GM12864 (cell line): Measurements from ENCODE around the gene ARFGAP3.

Experiments
- DNase-seq: peaks from one replicate; pipeline ENCODE4 v3.0.0-alpha.2; 2011; ENCODE audit warnings: low read depth
- H3K4me3 ChIP-seq: 2 replicates; pipeline ENCODE4 v1.5.1; 2011; ENCODE audit warnings: mild to moderate bottlenecking, low read depth, low read length, control low read depth
- CTCF ChIP-seq: IDR thresholded peaks from 2 replicates; pipeline ENCODE4 v1.5.1; 2011; ENCODE audit warnings: low read depth, mild to moderate bottlenecking, moderate library complexity, low read length, control low read depth, inconsistent platforms; ENCODE audit errors: missing control alignments

The ARFGAP3 gene

GRCh38 chr22:42897960-42898359, 40.9 kb upstream of the ARFGAP3 start:
- DNase-seq = no peak
- TF ChIP-seq CTCF = no peak
- no peak overlapping the region for H3K4me3 ChIP-seq

- DNase-seq = no peak
- no peak for TF ChIP-seq CTCF
- peak overlapping the region; percentile 8 for H3K4me3 ChIP-seq
These were observed 38.5 kb upstream of the ARFGAP3 start for GRCh38 chr22:42895541-42895981.

GRCh38 chr22:42895087-42895486, 38.0 kb upstream of the ARFGAP3 start:
- DNase-seq = peak; percentile 47
- no peak overlapping the region for H3K4me3 ChIP-seq
- no peak for TF ChIP-seq CTCF

GRCh38 chr22:42893371-42894150, 36.5 kb upstream of the ARFGAP3 start:
- H3K4me3 ChIP-seq = no peak overlapping the region
- TF ChIP-seq CTCF = no peak
- DNase-seq = no peak

- DNase-seq = no peak
- TF ChIP-seq CTCF = no peak
These were observed 35.7 kb upstream of the ARFGAP3 start for GRCh38 chr22:42892571-42893316.

GRCh38 chr22:42892156-42892555, 35.1 kb upstream of the ARFGAP3 start:
- H3K4me3 ChIP-seq = no peak overlapping the region
- TF ChIP-seq CTCF = no peak
- DNase-seq = no peak

More at GRCh38 chr22:42892571-42893316, 35.7 kb upstream of the ARFGAP3 start:
- H3K4me3 ChIP-seq = no peak overlapping the region

GRCh38 chr22:42891696-42892095, 34.6 kb upstream of the ARFGAP3 start:
- H3K4me3 ChIP-seq = no peak overlapping the region
- TF ChIP-seq CTCF = no peak
- no peak for DNase-seq
